HepG2 (cell line): ENCODE data around the gene RNH1. TPM values are rescaled to one million over a fixed set of nuclear protein-coding genes. Genes with fewer than 3 reads are reported as not detected.

Source experiments
- BHLHE40 ChIP-seq: IDR thresholded peaks from 2 replicates; pipeline ENCODE4 v1.6.1; 2011; ENCODE audit warnings: low read length, improper control_type of control experiment
- CCDC6 ChIP-seq: sonication (generic); formaldehyde crosslinking; IDR thresholded peaks from 2 replicates; pipeline ENCODE4 v1.8.1; 2022; ENCODE audit warnings: mild to moderate bottlenecking, missing genetic modification reagents, moderate library complexity
- CEBPZ ChIP-seq: IDR thresholded peaks from 2 replicates; pipeline ENCODE4 v1.6.1; 2012; ENCODE audit warnings: low read length, improper control_type of control experiment
- GMEB2 ChIP-seq: IDR thresholded peaks from 2 replicates; pipeline ENCODE4 v1.6.1; 2016; ENCODE audit warnings: missing biosample characterization, missing genetic modification reagents, low read depth
- MEF2D ChIP-seq: sonication (generic); formaldehyde crosslinking; IDR thresholded peaks from 2 replicates; pipeline ENCODE4 v1.5.1; 2020; ENCODE audit warnings: mild to moderate bottlenecking, missing genetic modification reagents
- POGK ChIP-seq: sonication (generic); formaldehyde crosslinking; conservative IDR thresholded peaks from 2 replicates; pipeline ENCODE4 v1.8.0; 2022; ENCODE audit warnings: mild to moderate bottlenecking, moderate library complexity, missing genetic modification reagents
- UBTF ChIP-seq: sonication (generic); formaldehyde crosslinking; IDR thresholded peaks from 2 replicates; pipeline ENCODE4 v1.4.0; 2020; ENCODE audit warnings: mild to moderate bottlenecking, missing genetic modification reagents
- ZBTB25 ChIP-seq: IDR thresholded peaks from 2 replicates; pipeline ENCODE4 v1.6.1; 2018; ENCODE audit warnings: missing genetic modification reagents
- ZNF142 ChIP-seq: sonication (generic); formaldehyde crosslinking; IDR thresholded peaks from 2 replicates; pipeline ENCODE4 v1.4.0; 2020; ENCODE audit warnings: missing genetic modification reagents
- ZNF207 ChIP-seq: fragments of 450-650 bp; IDR thresholded peaks from 2 replicates; pipeline ENCODE4 v1.6.1; 2016; ENCODE audit warnings: antibody characterized with exemption, borderline replicate concordance
- ZNF768 ChIP-seq: sonication (generic); formaldehyde crosslinking; IDR thresholded peaks from 2 replicates; pipeline ENCODE4 v1.4.0; 2020; ENCODE audit warnings: missing genetic modification reagents
- polyA plus RNA-seq, 8 experiments: library from polyadenylated mRNA; depleted of rRNA in 3 of 8; stranded (reverse) in 7 of 8; unstranded in 1 of 8; fragments of >200 nt; fragmentation: Illumina TruSeq in 4 of 8; extraction: Trizol in 4 of 8; gene quantifications; 2 replicates each; pipeline versions ENCODE4 v1.2.1 to v1.2.3, GENCODE V29; 2011 to 2016; ENCODE audit warnings: low read depth in 4 of 8, missing spikeins in 1 of 8, mixed read lengths in 1 of 8; ENCODE audit not compliant: insufficient read depth in 1 of 8
- total RNA-seq, 5 experiments: library from RNA; depleted of rRNA; stranded (reverse); fragments of >200 nt; fragmentation: Illumina TruSeq; extraction: Trizol; gene quantifications; 2 replicates each; pipeline ENCODE4 v1.2.3, GENCODE V29; 2016; ENCODE audit warnings: low read depth in 1 of 5

The RNH1 gene
- total and polyA plus RNA-seq, 2 of the 13 experiments (the other 11 are each of a cell fraction or from before 2014, with no cell fraction given) = 36.0 to 74.1 TPM

- TF ChIP-seq ZNF142 (CRISPR knock-in tag) (no peak), BHLHE40 (peak; percentile 87), GMEB2 (no peak), CCDC6 (CRISPR knock-in tag) (peak; percentile 86), MEF2D (no peak), ZNF768 (CRISPR knock-in tag) (peak; percentile 18; the same call in 1 of the 2 replicates), ZBTB25 (CRISPR knock-in tag) (peak; percentile 30; the same call in 1 of the 2 replicates), POGK (CRISPR knock-in tag) (peak; percentile 68; the same call in 1 of the 2 replicates), CEBPZ (no peak), UBTF (peak; percentile 91), ZNF207 (no peak)
Observed at GRCh38 chr11:518463-519202, 11.6 kb upstream of the RNH1 start (continued).
